ENCODE data around the gene TRAF4.
"Not testable (repeated sequence)": the region's sequence is repeated elsewhere in the genome, so short reads cannot be mapped to it uniquely, and the experiment has no call there.

Gene TRAF4

DNA sequence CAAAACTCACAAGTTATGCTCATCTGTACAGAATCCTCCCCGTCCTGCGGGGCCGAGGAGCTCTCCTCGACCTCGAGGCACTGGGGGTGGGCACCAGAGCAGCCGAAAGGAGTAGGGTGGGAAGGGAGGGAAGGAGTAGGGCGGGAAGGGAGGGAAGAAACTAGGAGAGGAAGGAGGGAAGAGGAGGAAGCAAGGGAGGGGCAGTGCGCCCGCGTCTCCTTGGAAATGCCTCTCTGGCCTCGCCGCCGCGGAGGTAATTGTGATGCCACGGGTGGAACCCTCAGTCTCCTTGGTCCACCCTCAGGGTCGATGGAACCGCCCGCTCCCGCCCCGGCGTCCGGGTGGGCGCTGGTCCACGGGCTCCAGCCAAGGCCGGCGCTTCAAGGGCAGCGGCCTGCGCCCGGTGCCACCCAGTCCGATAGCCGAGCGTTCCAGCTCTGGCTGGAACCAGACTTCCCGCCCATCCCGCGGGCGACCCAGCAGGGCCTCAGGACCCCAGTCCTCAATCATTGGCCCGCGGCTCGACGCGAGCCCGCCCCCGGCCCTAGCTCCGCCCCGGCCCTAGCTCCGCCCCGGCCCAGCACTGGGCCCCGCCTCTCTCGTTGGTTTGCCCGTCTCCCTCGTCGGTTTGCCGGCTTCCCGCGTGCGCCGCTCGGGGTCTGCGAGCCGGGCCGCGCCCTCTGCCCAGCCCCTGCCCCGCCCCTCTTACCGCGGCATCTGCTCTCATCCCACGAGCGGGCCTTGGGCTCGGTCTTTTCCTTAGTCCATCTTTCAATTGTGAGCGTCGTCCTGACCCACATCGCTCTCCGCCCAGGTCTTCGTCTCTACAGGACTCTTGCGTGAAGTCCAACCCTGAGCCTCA is 32.7 kb upstream of the TRAF4 start:
- Mint-ChIP-seq H3K36me3 (no peaks in the 10 kb centered on the region), H3K4me3 (peak overlapping the region; percentile 87), H3K4me1 (peaks cover 22% of the 10 kb centered on the region), H3K27ac (peak overlapping the region; percentile 83), H3K9me3 (no peaks in the 10 kb centered on the region), H3K27me3 (peaks cover 7% of the 10 kb centered on the region)

DNA sequence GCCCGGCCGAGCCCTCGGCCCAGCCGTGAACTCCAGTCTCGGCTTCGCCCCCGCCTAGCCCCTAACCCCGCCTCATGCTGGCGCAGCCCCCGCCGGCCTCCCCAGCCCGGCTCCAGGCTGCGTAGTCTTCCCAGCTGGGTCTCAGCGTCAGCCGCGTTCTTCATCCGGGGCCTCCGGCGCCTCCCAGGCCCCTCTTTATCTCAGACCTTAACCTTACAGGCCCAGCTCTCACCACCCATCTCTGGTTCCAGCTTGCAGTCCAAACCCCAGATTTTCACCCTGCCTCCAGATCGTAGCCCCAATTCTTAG is 32.1 kb upstream of the TRAF4 start, which contains the start of gene PROCA1:
PROCA1 (minus strand) TSS at position 166 of the 309 bp plus-strand sequence. CDS start 228 bp downstream, outside the sequence.
- Mint-ChIP-seq H3K9me3 (no peaks in the 10 kb centered on the region), H3K4me3 (peak within 1 kb of the TSS; percentile 87), H3K27me3 (peaks cover 7% of the 10 kb centered on the region), H3K36me3 (no peaks in the 10 kb centered on the region), H3K4me1 (peaks cover 22% of the 10 kb centered on the region), H3K27ac (peak within 1 kb of the TSS; percentile 83)

DNA sequence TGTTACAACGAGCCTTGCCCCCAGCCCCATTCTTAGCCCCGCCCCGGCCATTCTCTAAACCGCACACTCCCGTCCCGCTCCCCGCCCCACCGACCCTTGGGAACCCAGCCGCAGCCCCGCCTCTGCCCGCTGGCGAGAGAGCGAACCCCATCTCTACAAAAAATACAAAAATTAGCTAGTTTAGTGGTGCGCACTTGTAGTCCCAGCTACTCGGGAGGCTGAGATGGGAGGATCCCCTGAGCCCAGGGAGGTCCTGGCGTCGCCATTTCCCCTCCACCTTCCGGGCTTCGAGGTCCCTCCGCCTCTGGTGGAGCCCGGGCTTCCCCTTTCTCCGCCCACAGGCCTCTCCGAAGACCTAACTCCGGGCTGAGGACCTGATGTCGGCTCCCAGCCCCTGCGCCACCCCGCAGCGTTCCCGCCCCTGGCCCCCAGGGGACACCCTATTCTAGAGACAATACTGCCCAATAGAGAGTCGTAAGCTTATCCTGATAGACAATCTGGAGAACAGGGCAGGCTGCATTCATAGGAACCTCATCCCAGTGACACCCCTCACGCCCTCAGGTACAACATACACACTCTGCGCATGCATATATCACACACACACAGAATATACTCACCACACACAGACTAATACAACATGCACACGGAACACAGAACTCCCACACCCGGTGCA is 31.6 kb upstream of the TRAF4 start:
- no peaks in the 10 kb centered on the region for H3K36me3 Mint-ChIP-seq
- H3K4me3 Mint-ChIP-seq: peak overlapping the region; percentile 87
- H3K9me3 Mint-ChIP-seq: no peaks in the 10 kb centered on the region
- H3K27ac Mint-ChIP-seq: peak overlapping the region; percentile 0
- peaks cover 7% of the 10 kb centered on the region for H3K27me3 Mint-ChIP-seq
- peaks cover 22% of the 10 kb centered on the region for H3K4me1 Mint-ChIP-seq

DNA sequence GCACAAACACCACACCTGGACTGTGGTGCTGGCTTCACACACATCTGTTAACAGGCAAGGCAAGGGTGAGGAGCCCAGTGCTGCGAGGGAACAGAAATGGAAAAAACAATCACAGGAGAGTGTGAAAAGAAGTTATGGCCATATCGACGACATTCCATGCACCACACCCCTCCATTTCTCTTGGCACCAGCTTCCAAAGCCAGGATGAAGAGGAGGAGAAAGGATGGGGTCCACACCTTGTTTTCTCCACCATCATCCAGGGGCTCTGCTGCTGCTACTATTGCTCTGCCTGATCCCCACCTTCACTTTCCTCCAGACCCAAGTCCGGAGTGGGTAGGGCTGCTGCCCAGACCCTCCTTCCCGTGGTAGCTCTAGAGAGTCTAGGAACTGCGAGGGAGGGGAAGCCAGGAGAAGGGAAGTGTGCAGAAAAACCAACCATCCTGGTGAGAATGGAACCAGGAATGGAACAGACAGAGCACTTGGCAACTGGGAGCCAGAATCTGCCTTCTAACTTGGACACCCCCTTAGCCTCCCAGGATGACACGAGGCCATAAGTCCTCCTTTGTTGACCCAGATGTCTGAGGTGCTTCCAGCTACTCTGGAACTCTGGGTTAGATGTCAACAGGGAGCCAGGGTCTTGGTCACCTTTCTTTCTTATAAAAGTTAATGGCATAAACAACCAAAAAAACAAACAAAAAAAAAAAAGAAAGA is 31.0 kb upstream of the TRAF4 start:
- Mint-ChIP-seq H3K9me3 (no peaks in the 10 kb centered on the region), H3K27me3 (peaks cover 7% of the 10 kb centered on the region), H3K4me3 (peak overlapping the region; percentile 87), H3K4me1 (peaks cover 19% of the 10 kb centered on the region), H3K36me3 (no peaks in the 10 kb centered on the region), H3K27ac (peak overlapping the region; percentile 70)

DNA sequence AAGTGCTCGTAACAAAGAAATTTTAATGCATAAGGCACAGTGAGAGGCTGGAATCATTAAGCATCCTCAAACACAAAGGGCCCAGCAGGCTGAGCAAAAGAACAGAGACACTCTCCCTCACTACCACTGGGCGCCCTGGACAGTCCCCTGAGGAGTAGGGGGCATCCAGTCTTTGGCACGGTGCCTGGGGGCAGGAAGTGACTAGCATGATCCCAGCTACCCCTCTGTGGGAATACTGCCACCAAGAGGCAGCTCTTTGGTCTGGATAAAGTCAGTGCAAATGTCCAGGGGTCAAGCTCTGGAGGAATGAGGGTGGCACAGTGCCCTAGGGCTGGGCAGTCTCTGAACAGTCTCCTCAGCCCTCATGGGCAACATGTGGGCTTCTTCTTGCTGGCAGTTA is 29.5 kb upstream of the TRAF4 start:
- Mint-ChIP-seq H3K27me3 (peaks cover 8% of the 10 kb centered on the region), H3K9me3 (no peaks in the 10 kb centered on the region), H3K4me1 (peaks cover 29% of the 10 kb centered on the region), H3K36me3 (no peaks in the 10 kb centered on the region), H3K27ac (no peak overlapping the region), H3K4me3 (no peak overlapping the region)

DNA sequence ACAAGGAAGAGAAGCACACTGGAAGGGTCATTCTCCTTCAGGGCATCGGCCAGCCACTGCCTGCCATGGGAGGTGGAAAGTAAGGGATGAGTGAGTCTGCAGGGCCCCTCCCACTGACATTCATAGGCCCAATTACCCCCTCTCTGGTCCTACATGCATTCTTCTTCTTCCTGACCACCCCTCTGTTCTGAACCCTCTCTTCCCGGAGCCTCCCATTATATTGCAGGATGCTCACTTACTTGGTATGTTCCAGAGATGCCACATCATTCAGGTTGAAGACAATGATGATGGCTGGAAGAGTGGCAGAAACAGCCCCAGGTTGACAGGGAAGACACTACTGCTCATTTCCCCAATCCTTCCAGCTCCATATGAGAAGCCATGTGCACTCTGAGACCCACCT is 28.6 kb upstream of the TRAF4 start:
- H3K27ac Mint-ChIP-seq: no peak overlapping the region
- peaks cover 4% of the 10 kb centered on the region for H3K36me3 Mint-ChIP-seq
- no peak overlapping the region for H3K4me3 Mint-ChIP-seq
- no peaks in the 10 kb centered on the region for H3K9me3 Mint-ChIP-seq
- H3K4me1 Mint-ChIP-seq: peaks cover 32% of the 10 kb centered on the region
- H3K27me3 Mint-ChIP-seq: peaks cover 10% of the 10 kb centered on the region

DNA sequence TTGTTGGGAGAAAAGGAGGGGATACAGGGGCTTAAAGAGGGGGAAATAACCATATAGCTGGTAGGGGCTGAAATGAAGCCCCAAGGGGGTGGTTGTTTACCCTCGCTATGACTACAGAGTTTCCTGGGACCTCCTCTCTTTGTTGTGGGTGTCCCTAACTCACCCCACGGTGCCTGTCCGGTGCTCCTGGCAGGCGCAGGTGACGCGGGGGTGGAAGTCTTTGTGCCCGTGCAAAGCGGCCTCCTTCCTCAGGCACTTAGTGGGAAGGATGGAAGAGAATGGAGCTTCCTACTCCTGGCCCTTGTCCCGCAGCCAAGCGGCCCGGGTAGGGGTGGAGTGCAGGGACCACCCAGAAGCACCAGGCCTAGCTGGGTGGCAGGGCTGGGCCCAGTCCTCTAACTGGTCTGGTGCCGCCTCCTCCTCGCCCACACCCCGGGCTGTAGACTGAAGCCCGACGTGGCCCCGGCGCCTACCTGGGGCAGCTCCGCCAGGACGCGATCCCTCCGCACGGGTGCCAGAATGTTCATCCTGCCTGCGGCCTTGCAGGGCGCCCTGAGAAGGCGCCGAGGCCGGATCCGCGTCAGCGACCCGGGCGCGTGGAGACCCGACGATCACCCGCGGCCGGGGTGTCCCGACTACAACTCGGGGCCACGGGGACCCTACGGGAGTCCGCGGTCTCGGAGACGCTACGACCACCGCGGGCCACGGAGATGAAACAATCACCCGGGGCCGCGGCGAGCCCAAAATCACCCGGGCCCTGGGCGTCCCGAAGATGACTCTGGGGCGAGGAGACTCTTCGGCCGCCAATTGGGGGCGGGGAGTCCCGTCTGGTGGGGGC is 26.9 kb upstream of the TRAF4 start:
- peaks cover 10% of the 10 kb centered on the region for H3K27me3 Mint-ChIP-seq
- no peak overlapping the region for H3K4me3 Mint-ChIP-seq
- peaks cover 18% of the 10 kb centered on the region for H3K36me3 Mint-ChIP-seq
- peaks cover 21% of the 10 kb centered on the region for H3K4me1 Mint-ChIP-seq
- no peaks in the 10 kb centered on the region for H3K9me3 Mint-ChIP-seq
- H3K27ac Mint-ChIP-seq: no peak overlapping the region

DNA sequence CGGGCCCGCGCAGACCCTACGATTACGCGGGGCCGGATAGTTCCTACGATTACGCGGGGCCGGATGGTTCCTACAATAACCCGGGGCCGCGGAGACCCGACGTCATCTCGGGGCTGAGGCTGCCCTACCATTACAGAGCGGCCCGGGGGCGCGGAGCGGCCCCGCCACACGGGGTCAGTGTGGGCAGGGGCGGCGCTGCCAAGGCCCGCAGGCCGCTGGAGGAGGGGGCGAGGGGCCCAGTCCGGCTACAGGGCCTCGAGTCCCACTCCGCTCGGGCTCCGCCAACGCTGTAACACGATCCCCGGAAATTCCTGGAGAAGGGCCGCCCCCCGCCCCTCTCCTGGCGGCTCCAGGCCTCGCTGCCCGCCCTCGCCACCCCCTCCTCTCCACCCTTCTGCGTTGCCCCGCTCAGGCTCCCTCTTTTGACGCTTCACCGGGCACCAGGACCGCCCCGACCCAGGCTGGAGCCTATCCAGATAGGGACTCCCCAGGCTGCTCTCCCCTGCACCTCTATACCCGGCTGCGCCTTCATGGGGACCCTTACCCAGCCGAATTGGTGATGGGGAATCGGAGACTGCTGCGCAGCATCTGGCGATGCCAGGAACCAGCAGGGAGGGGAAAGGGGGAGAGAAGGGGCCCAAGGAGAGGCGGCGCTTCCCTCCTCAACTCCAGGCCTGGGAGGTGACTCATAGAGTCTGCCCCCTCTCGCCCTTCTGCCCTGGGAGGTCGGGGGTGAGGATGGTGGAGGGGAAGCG is 26.1 kb upstream of the TRAF4 start, which contains the start of gene RAB34:
RAB34 (minus strand) TSS at position 291 of the 755 bp plus-strand sequence. CDS start 602 bp downstream, outside the sequence.
- H3K27ac Mint-ChIP-seq: peak within 1 kb of the TSS; percentile 25
- H3K9me3 Mint-ChIP-seq: no peaks in the 10 kb centered on the region
- H3K4me3 Mint-ChIP-seq: peak within 1 kb of the TSS; percentile 73
- H3K36me3 Mint-ChIP-seq: peaks cover 21% of the 10 kb centered on the region
- peaks cover 10% of the 10 kb centered on the region for H3K27me3 Mint-ChIP-seq
- H3K4me1 Mint-ChIP-seq: peaks cover 21% of the 10 kb centered on the region

DNA sequence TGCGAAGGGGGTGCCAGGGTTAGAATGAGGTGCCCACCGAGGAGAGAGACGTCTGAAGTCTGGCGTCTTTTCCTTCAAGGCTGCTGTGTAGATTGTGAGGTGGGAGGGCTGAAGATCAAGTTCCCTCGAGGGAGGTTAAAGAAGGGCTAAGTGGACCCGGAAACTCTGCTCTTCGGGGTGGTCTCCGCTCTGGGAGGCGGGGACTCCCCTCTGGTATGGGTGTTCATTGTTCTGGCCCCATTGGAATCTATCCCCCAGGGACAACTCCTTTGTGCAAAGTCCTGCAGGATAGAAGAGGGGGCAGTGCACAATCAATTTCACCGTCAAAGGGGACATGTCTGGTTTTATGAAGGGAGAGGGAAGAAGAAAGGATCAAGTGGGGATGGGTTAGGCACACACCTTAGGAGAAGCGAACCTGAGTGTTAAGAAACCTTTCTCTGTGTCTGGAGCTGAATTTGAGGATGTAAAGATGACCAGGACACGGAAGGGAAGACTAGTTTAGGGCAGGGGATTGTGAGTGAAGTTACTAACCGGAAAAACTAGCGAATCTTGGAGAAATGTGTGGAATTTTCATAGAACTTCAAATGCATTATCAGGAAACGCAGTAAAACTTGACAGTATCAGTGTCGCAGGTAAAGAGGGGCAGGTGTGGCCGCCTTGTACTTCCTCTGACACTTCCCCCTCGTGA is 25.3 kb upstream of the TRAF4 start:
- Mint-ChIP-seq H3K4me1 (peaks cover 25% of the 10 kb centered on the region), H3K27ac (peak overlapping the region; percentile 25), H3K4me3 (peak overlapping the region; percentile 73), H3K9me3 (no peaks in the 10 kb centered on the region), H3K36me3 (peaks cover 23% of the 10 kb centered on the region), H3K27me3 (peaks cover 10% of the 10 kb centered on the region)

DNA sequence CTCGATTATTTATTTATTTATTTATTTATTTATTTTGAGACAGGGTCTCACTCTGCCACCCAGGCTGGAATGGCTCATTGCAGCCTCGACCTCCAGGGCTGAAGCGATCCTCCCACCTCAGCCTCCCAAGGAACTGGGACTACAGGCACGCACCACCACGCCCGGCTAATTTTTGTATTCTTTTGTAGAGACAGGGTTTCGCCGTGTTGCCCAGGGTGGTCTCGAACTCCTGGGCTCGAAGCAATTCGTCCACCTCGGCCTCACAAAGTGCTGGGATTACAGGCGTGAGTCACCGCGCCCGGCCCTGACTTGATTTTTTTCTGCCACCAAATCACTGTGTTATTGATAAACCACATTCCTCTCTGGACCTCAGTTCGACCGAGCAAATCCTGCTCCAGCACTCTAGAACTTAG is 24.8 kb upstream of the TRAF4 start:
- Mint-ChIP-seq H3K4me3 (peak overlapping the region; percentile 100), H3K27me3 (peaks cover 10% of the 10 kb centered on the region), H3K27ac (peak overlapping the region; percentile 100), H3K9me3 (no peaks in the 10 kb centered on the region), H3K36me3 (peaks cover 25% of the 10 kb centered on the region), H3K4me1 (peaks cover 31% of the 10 kb centered on the region)

DNA sequence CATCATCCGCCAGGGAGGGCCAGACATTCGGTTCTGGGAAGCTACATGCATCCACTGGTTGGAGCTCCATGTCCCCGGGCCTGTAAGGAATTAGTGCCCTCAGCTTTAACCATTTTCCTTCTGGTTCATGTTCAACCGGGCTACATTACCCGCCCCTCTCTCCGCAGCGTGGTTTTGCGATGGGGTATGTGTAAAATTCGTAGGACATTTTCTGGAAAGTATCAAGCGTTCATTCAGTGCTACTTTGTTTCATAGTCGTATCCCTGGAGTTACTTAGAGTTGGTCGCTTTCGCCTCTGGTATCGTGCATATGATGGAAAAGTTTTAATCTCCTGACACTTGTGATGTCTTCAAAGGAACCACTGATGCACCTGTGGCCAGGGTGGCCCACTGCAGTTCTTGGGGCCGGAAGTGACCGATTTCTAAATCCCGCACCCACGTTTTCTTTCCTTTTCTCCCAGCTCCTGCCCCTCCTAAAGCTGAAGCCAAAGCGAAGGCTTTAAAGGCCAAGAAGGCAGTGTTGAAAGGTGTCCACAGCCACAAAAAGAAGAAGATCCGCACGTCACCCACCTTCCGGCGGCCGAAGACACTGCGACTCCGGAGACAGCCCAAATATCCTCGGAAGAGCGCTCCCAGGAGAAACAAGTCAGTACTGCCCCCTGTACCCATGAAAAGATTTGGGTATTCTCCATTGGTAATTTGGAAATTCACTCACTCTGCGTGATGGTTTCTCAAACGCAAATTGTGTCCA is 23.4 kb upstream of the TRAF4 start:
- Mint-ChIP-seq H3K9me3 (no peaks in the 10 kb centered on the region), H3K4me1 (peaks cover 45% of the 10 kb centered on the region), H3K27me3 (peaks cover 5% of the 10 kb centered on the region), H3K4me3 (peak overlapping the region; percentile 100), H3K27ac (peak overlapping the region; percentile 100), H3K36me3 (peaks cover 38% of the 10 kb centered on the region)

DNA sequence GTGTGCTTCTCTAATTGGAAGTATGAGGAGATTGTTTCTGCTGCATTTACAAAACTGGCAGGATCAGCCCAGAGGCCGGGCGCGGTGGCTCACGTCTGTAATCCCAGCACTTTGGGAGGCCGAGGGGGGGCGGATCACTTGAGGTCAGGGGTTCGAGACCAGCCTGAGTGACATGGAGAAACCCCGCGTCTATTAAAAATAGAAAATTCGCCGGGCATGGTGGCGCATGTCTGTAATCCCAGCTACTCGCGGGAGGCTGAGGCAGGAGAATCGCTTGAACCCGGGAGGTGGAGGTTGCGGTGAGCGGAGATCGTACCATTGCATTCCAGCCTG is 22.8 kb upstream of the TRAF4 start:
- Mint-ChIP-seq H3K27ac (peak overlapping the region; percentile 100), H3K4me1 (peaks cover 47% of the 10 kb centered on the region), H3K36me3 (peaks cover 40% of the 10 kb centered on the region), H3K4me3 (peak overlapping the region; percentile 100)
- H3K27me3 Mint-ChIP-seq, H3K9me3 Mint-ChIP-seq: not testable (repeated sequence)

DNA sequence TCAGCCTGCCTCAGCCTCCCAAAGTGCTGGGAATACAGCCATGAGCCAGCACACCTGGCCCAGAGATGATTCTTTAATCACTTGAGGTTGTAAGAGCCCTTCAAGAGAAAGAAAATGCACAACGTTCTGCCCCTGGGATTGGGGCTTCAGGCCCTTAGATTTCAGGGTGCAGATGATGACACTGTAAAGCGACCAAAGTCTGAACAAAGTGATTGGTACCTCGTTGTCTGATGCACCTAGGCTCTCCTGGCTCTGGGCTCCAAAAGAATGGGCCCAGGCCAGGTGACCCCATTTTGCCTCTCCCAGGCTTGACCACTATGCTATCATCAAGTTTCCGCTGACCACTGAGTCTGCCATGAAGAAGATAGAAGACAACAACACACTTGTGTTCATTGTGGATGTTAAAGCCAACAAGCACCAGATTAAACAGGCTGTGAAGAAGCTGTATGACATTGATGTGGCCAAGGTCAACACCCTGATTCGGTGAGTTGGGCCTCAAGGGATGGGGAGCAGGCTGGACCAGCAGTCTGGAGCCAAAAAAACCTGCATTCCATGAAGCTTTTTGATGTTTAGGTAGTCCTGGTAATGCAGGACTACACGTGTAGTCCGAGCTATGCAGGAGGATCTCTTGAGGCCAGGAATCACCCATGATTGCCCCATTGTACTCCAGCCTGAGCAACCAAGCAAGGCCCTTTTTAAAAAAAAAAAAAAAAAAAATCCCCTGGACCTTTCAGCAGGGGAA is 21.2 kb upstream of the TRAF4 start:
- H3K4me1 Mint-ChIP-seq: peaks cover 47% of the 10 kb centered on the region
- no peaks in the 10 kb centered on the region for H3K9me3 Mint-ChIP-seq
- peak overlapping the region; percentile 65 for H3K27ac Mint-ChIP-seq
- peak overlapping the region; percentile 100 for H3K4me3 Mint-ChIP-seq
- peaks cover 40% of the 10 kb centered on the region for H3K36me3 Mint-ChIP-seq
- H3K27me3 Mint-ChIP-seq: peaks cover 3% of the 10 kb centered on the region

Data from activated naive CD4-positive, alpha-beta T cell treated with anti-CD3 and anti-CD28 coated beads, Interleukin-2, amount 50 U/mL, for 24 hours (primary cell).